ENCODE data around the gene FCHO1. TPM values are rescaled to one million over a fixed set of nuclear protein-coding genes. Genes with fewer than 3 reads are reported as not detected.

The FCHO1 gene
- total and polyA plus RNA-seq, 10 of the 15 experiments (the other 5 are each of a cell fraction or from before 2014, with no cell fraction given), result 0.14 to 45.8 (median 15.8) TPM

- Histone ChIP-seq H3K4me2 (ENCODE audit: control insufficient read depth, insufficient read depth) (no peak overlapping the region), H3K4me3 (no peak overlapping the region), H3K4me1 (ENCODE audit: control insufficient read depth, insufficient read depth, low read length) (no peaks in the 10 kb centered on the region), H2AFZ (ENCODE audit: control insufficient read depth, low read depth, low read length) (no peak overlapping the region), H3K27ac (ENCODE audit: control insufficient read depth, insufficient read depth) (no peak overlapping the region), H4K20me1 (ENCODE audit: control insufficient read depth, insufficient read depth) (no peaks in the 10 kb centered on the region), H3K36me3 (ENCODE audit: control insufficient read depth in 2 of 2, insufficient read depth in 2 of 2, low read length in 1 of 2) (peaks cover 6 to 13% of the 10 kb centered on the region in 2 experiments), H3K27me3 (replicated peaks in 1 of 2; ENCODE audit: control insufficient read depth in 2 of 2, insufficient read depth in 2 of 2, low read length in 1 of 2) (no peaks in the 10 kb centered on the region), H3K79me2 (ENCODE audit: control insufficient read depth, insufficient read depth, low read length) (no peaks in the 10 kb centered on the region), H3K9ac (ENCODE audit: control insufficient read depth, insufficient read depth, low read length) (no peak overlapping the region), H3K9me3 (replicated peaks; ENCODE audit: control insufficient read depth, insufficient read depth, low read length) (no peaks in the 10 kb centered on the region; the same call in 2 of the 3 replicates)
- WGBS (ENCODE audit: insufficient coverage, insufficient replicate concordance, low lambda C conversion rate, missing lambda C conversion rate), result 94% methylated on average over 17 of the region's 17 CpGs
- TF ChIP-seq ZBTB33 (IDR thresholded peaks at IDR 0.05) (0 out of 2 replicates have a peak, but pooled peaks have one; percentile 47), BHLHE40 (IDR thresholded peaks at IDR 0.05; ENCODE audit: borderline replicate concordance in 1 of 2, low read depth in 2 of 2, low read length in 1 of 2) (no peak), GABPA (IDR thresholded peaks at IDR 0.05; ENCODE audit: low read depth) (no peak), TCF3 (IDR thresholded peaks at IDR 0.05; ENCODE audit: borderline replicate concordance, insufficient read depth, low read depth, low read length) (no peak), ZNF622 (IDR thresholded peaks at IDR 0.05) (no peak)
- SMC1A ChIA-PET (ENCODE audit: uncharacterized antibody, unreplicated experiment), result no interaction called here
- CTCF ChIA-PET, result no interaction called here
- ATAC-seq (no peak), FAIRE-seq (no peak), DNase-seq (ENCODE audit: low read depth, low spot score) (no peak)
- POLR2A ChIA-PET, result interaction anchor here (0.6 kb wide), 1 partner anchor 99 kb away, joined by 5 read pairs; no protein-coding TSS in a partner anchor
- in situ Hi-C loops (cut with MboI) (no loop called here), intact Hi-C loops (cut with micrococcal nuclease; ENCODE audit: unreplicated experiment) (no loop called here)
- RAD21 ChIA-PET (ENCODE audit: unreplicated experiment), result no interaction called here
- BruUV-seq (replicated peaks), result no TSS peak
These were observed 81.3 kb downstream of the FCHO1 start for GRCh38 chr19:17832443-17833208.

All from GM12878 (cell line).